Ishikawa (cell line): ENCODE data around the gene FSTL1.

ENCODE experiments used
- CEBPB ChIP-seq: IDR thresholded peaks from 2 replicates; pipeline ENCODE4 v1.6.1; 2012
- CREB1 ChIP-seq: IDR thresholded peaks from 2 replicates; pipeline ENCODE4 v1.6.1; 2012; ENCODE audit warnings: low read depth
- EGR1 ChIP-seq: IDR thresholded peaks from 2 replicates; pipeline ENCODE4 v1.6.1; 2012
- EP300 ChIP-seq: IDR thresholded peaks from 2 replicates; pipeline ENCODE4 v1.6.1; 2012; ENCODE audit warnings: borderline replicate concordance
- FOXM1 ChIP-seq: IDR thresholded peaks from 2 replicates; pipeline ENCODE4 v1.6.1; 2012; ENCODE audit warnings: low read depth, borderline replicate concordance
- MAX ChIP-seq: IDR thresholded peaks from 2 replicates; pipeline ENCODE4 v1.6.1; 2012
- NFIC ChIP-seq: IDR thresholded peaks from 2 replicates; pipeline ENCODE4 v1.6.1; 2012
- RAD21 ChIP-seq: IDR thresholded peaks from 2 replicates; pipeline ENCODE4 v1.6.1; 2012; ENCODE audit warnings: low read depth
- REST ChIP-seq: IDR thresholded peaks from 2 replicates; pipeline ENCODE4 v1.6.1; 2012; ENCODE audit warnings: low read depth, mild to moderate bottlenecking
- TAF1 ChIP-seq: IDR thresholded peaks from 2 replicates; pipeline ENCODE4 v1.6.1; 2012; ENCODE audit warnings: low read depth, mild to moderate bottlenecking
- TCF12 ChIP-seq: IDR thresholded peaks from 2 replicates; pipeline ENCODE4 v1.6.1; 2012; ENCODE audit warnings: low read depth
- TEAD4 ChIP-seq: IDR thresholded peaks from 2 replicates; pipeline ENCODE4 v1.6.1; 2012
- USF1 ChIP-seq: IDR thresholded peaks from 2 replicates; pipeline ENCODE4 v1.6.1; 2012
- YY1 ChIP-seq: IDR thresholded peaks from 2 replicates; pipeline ENCODE4 v1.6.1; 2012; ENCODE audit warnings: low read depth
- ZBTB7A ChIP-seq: IDR thresholded peaks from 2 replicates; pipeline ENCODE4 v1.6.1; 2012; ENCODE audit warnings: low read depth

FSTL1 gene

GRCh38 chr3:120462409-120462959 is 11.7 kb upstream of the FSTL1 start:
- TF ChIP-seq TEAD4: no peak
- TF ChIP-seq CREB1: no peak
- TF ChIP-seq NFIC: no peak
- no peak for TF ChIP-seq EGR1
- no peak for TF ChIP-seq USF1
- no peak for TF ChIP-seq REST
- no peak for TF ChIP-seq RAD21
- TF ChIP-seq TCF12: no peak
- TF ChIP-seq ZBTB7A: no peak
- TF ChIP-seq MAX: no peak
- TF ChIP-seq CEBPB: no peak
- TF ChIP-seq FOXM1: no peak
- TF ChIP-seq YY1: no peak
- TF ChIP-seq TAF1: no peak
- no peak for TF ChIP-seq EP300

GRCh38 chr3:120461416-120461815 is 10.6 kb upstream of the FSTL1 start:
- no peak for TF ChIP-seq TCF12
- no peak for TF ChIP-seq YY1
- TF ChIP-seq TEAD4: no peak
- TF ChIP-seq RAD21: no peak
- TF ChIP-seq CEBPB: no peak
- no peak for TF ChIP-seq MAX
- TF ChIP-seq TAF1: no peak
- TF ChIP-seq NFIC: no peak

- no peak for TF ChIP-seq TEAD4
Observed at GRCh38 chr3:120460862-120461261, 10.1 kb upstream of the FSTL1 start.

- no peak for TF ChIP-seq YY1
- TF ChIP-seq TCF12: no peak
- TF ChIP-seq MAX: no peak
- TF ChIP-seq REST: no peak
- TF ChIP-seq RAD21: no peak
- TF ChIP-seq CREB1: no peak
- no peak for TF ChIP-seq EGR1
- TF ChIP-seq ZBTB7A: no peak
Observed at GRCh38 chr3:120460181-120460790, 9.5 kb upstream of the FSTL1 start.

GRCh38 chr3:120459196-120459595 is 8.4 kb upstream of the FSTL1 start:
- TF ChIP-seq TCF12: no peak
- TF ChIP-seq ZBTB7A: no peak
- TF ChIP-seq CREB1: no peak
- no peak for TF ChIP-seq TAF1
- TF ChIP-seq YY1: no peak
- TF ChIP-seq EGR1: no peak
- TF ChIP-seq TEAD4: no peak
- TF ChIP-seq REST: no peak
- TF ChIP-seq FOXM1: no peak
- TF ChIP-seq MAX: no peak
- TF ChIP-seq USF1: no peak
- no peak for TF ChIP-seq NFIC
- no peak for TF ChIP-seq CEBPB
- TF ChIP-seq EP300: no peak
- no peak for TF ChIP-seq RAD21
